ENCODE data around the gene STK11IP.

Gene STK11IP

DNA sequence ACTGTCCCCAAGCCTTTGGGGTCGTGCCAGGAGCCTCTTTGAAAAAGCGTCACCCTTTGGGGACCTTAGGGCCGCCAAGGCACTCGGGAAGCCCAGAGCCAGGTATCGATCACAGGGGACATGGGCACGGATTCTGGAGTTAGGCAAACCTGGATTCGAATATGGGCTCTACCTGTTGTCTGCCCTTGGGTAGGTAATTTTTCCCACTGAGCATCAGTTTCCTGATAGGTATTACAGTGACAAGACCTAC, 44.6 kb upstream of the STK11IP start:
- ChIA-PET POLR2A (ENCODE audit: low non-redundant PET) (no interaction called here), CTCF (interaction anchor here (2.3 kb wide), 1 partner anchor 12 kb away, joined by 6 read pairs; no protein-coding TSS in a partner anchor)
- no peak for TF ChIP-seq CTCF (conservative IDR thresholded peaks at IDR 0.05; ENCODE audit: low read depth)
- no peak for DNase-seq (ENCODE audit: low spot score)
- no peak overlapping the region for H3K27ac ChIP-seq

DNA sequence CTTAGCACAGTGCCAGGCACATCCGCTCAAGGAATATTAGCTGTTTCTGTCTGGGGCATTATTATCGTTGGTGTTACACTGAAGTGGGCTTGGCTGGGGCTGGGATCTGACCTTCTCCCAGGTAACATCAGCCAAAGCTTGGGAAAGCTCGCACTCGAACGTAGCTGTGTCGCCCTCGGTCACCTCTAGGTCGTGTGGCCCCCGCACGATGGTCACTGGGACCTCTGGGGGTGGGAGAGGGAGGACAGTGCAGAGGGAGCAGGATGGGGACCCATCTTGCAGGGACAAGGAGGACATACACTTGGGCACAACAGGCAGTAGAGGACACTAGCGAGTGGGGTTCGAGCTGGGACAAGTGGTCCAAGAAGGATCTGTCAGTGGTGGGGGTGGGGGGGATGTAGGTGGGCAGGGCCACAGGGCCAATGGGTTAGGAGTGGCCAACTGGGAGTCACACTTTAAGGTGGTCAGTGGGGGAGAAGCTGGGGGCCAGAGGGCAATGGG, 44.1 kb upstream of the STK11IP start:
- POLR2A ChIA-PET (ENCODE audit: low non-redundant PET), result no interaction called here

DNA sequence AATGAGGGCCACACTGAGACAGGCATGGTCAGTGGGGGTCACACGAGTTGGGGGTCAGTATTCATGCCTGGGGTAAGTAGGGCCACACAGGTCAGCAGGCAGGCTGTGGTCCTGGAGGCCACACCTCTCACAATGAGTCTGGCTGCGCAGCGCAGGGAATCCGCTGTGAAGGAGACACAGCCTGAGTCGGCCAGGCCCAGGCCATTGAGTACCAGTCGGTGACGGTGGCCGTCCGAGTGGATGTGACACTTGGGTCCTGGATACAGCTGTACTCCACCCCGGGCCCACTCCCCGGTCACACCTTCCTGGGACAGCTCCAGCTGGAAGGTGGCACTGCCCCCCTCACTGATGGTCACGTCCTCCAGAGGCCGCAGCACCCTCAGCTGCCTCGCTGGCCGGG, 43.3 kb upstream of the STK11IP start:
- no peak for TF ChIP-seq CTCF (conservative IDR thresholded peaks at IDR 0.05; ENCODE audit: low read depth)
- DNase-seq (ENCODE audit: low spot score), result no peak
- no peak overlapping the region for H3K27ac ChIP-seq
- ChIA-PET CTCF (no interaction called here), POLR2A (ENCODE audit: low non-redundant PET) (no interaction called here)

More for the DNA sequence above, 44.1 kb upstream of the STK11IP start:
- H3K27ac ChIP-seq, result no peak overlapping the region
- CTCF ChIA-PET, result interaction anchor here (2.3 kb wide), 1 partner anchor 12 kb away, joined by 6 read pairs; no protein-coding TSS in a partner anchor
- no peak for DNase-seq (ENCODE audit: low spot score)
- no peak for TF ChIP-seq CTCF (conservative IDR thresholded peaks at IDR 0.05; ENCODE audit: low read depth)

- TF ChIP-seq CTCF (conservative IDR thresholded peaks at IDR 0.05; ENCODE audit: low read depth), result no peak
- ChIA-PET CTCF (no interaction called here), POLR2A (ENCODE audit: low non-redundant PET) (no interaction called here)
- DNase-seq (ENCODE audit: low spot score), result no peak
- H3K27ac ChIP-seq, result no peak overlapping the region
These were observed 41.7 kb upstream of the STK11IP start for GRCh38 chr2:219555956-219556355.

GRCh38 chr2:219556413-219556812, 41.2 kb upstream of the STK11IP start:
- no peak for DNase-seq (ENCODE audit: low spot score)
- POLR2A ChIA-PET (ENCODE audit: low non-redundant PET), result no interaction called here
- CTCF ChIA-PET, result no interaction called here
- H3K27ac ChIP-seq, result no peak overlapping the region
- no peak for TF ChIP-seq CTCF (conservative IDR thresholded peaks at IDR 0.05; ENCODE audit: low read depth)

DNA sequence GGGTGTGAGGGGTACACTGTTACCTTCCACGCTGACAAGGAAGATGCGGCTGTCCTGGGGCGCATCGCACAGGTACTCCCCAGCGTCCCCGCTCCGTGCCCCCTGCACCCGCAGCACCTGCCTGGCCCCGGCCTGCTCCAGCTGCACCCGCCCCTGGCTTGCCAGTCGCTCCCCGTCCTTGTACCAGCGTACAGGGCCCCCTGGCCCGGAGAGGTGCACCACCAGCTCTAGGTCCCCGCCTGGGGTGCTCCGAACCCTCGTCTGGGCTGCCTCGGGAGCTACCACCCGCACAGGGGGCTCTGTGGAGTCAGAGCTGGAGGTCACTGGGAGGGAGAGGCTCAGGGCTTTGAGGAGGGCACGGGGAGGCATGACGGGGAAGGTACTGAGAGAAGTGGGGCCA, 40.3 kb upstream of the STK11IP start:
- no peak overlapping the region for H3K27ac ChIP-seq
- TF ChIP-seq CTCF (conservative IDR thresholded peaks at IDR 0.05; ENCODE audit: low read depth), result no peak
- CTCF ChIA-PET, result interaction anchor here (0.6 kb wide), 1 partner anchor 27 kb away, joined by 4 read pairs; no protein-coding TSS in a partner anchor
- no peak for DNase-seq (ENCODE audit: low spot score)
- POLR2A ChIA-PET (ENCODE audit: low non-redundant PET), result no interaction called here
